Left lung (tissue), 10 donors: Measurements from ENCODE around the gene NEURL4. TPM values are rescaled to one million over a fixed set of nuclear protein-coding genes. Genes with fewer than 3 reads are reported as not detected.

ENCODE experiments used
- ATAC-seq: fragments of 200-7000 bp; cut with Tn5 transposase; one replicate; pipeline ENCODE4 v1.9.1; 2020; ENCODE audit warnings: moderate library complexity
- DNase-seq, 4 donors: peaks; one replicate each; pipeline ENCODE4 v3.0.0-alpha.2; 2013 to 2020
- H3K27ac ChIP-seq, 2 donors: fragments of 200-600 bp; sonication (generic) in 1 of 2; one replicate each; pipeline versions ENCODE4 v1.5.0 to v1.8.0; 2020 to 2021
- H3K27me3 ChIP-seq, 2 donors: fragments of 200-600 bp; sonication (generic) in 1 of 2; one replicate each; pipeline versions ENCODE4 v1.5.0 to v1.8.0; 2020 to 2021
- H3K36me3 ChIP-seq, 2 donors: fragments of 200-600 bp; sonication (generic) in 1 of 2; one replicate each; pipeline versions ENCODE4 v1.5.0 to v1.8.0; 2020 to 2021
- H3K4me1 ChIP-seq, 2 donors: fragments of 200-600 bp; one replicate each; pipeline ENCODE4 v1.8.0; 2021
- H3K4me3 ChIP-seq, 2 donors: fragments of 200-600 bp; sonication (generic) in 1 of 2; one replicate each; pipeline versions ENCODE4 v1.5.0 to v1.8.0; 2020 to 2021; ENCODE audit warnings: mild to moderate bottlenecking in 1 of 2
- H3K9me3 ChIP-seq, 2 donors: fragments of 200-600 bp; sonication (generic) in 1 of 2; one replicate each; pipeline versions ENCODE4 v1.5.0 to v1.8.0; 2020 to 2021
- CTCF ChIP-seq, 2 donors: fragments of 200-600 bp; sonication (generic) in 1 of 2; IDR thresholded peaks; one replicate each; pipeline versions ENCODE4 v1.5.0 to v1.8.0; 2021; ENCODE audit warnings: antibody characterized with exemption in 2 of 2
- intact Hi-C, 2 donors: fragments of 100-400 bp; cut with DNase I; formaldehyde crosslinking; loops; one replicate each; pipeline versions ENCODE4 v1.11.2 to v1.14.2; 2022
- polyA plus RNA-seq, 6 donors: library from polyadenylated mRNA; unstranded; fragments of 120-200 nt; gene quantifications; one replicate each; pipeline ENCODE4 v1.2.1, GENCODE V29; 2013; ENCODE audit not compliant: insufficient read length in 6 of 6
- total RNA-seq, 2 donors: library from RNA; stranded (reverse); fragmentation: NEBNext Ultra II Directional; extraction: Animal tissue kit (Norgen Biotek cat#: 25700); gene quantifications; one replicate each; pipeline ENCODE4 v1.2.1, GENCODE V29; 2021
- donor health status: DM: no; HTN: yes; CAD: no.
- donor health status: DM: no; HTN: no; CAD: no.

Gene NEURL4
- total and polyA plus RNA-seq, 8 donors: 22.2 to 36.8 (median 28.5) TPM

- Histone ChIP-seq H3K27me3 (no peaks in the 10 kb centered on the region), H3K27ac (peak overlapping the region; percentile 92 to 96), H3K9me3 (no peaks in the 10 kb centered on the region), H3K4me1 (peaks cover 17 to 45% of the 10 kb centered on the region in 2 donors), H3K4me3 (peak overlapping the region; percentile 79 to 86), H3K36me3 (peaks cover 3 to 80% of the 10 kb centered on the region in 2 donors)
- no peak for TF ChIP-seq CTCF (IDR thresholded peaks at IDR 0.05)
- ATAC-seq (peak; percentile 34), DNase-seq (no peak)
- intact Hi-C loops: no loop called here
These were observed 13.4 kb downstream of the NEURL4 start for GRCh38 chr17:7315570-7316235.

GRCh38 chr17:7314719-7315569 lies 14.2 kb downstream of the NEURL4 start, which contains the start of gene GPS2:
TSS of gene GPS2 (minus strand) at chr17:7315360. CDS start at chr17:7315052, 308 bp downstream.
- Histone ChIP-seq H3K9me3 (no peaks in the 10 kb centered on the region), H3K4me3 (peak within 1 kb of the TSS; percentile 79 to 86), H3K4me1 (peaks cover 20 to 52% of the 10 kb centered on the region in 2 donors), H3K27ac (peak within 1 kb of the TSS; percentile 92 to 96), H3K27me3 (no peaks in the 10 kb centered on the region), H3K36me3 (peaks cover 4 to 80% of the 10 kb centered on the region in 2 donors)
- no peak for TF ChIP-seq CTCF (IDR thresholded peaks at IDR 0.05)
- intact Hi-C loops: no loop called here
- peak; percentile 78 to 98 (median 92) for DNase-seq
- peak; percentile 94 for ATAC-seq

GRCh38 chr17:7313890-7314718 lies 15.0 kb downstream of the NEURL4 start:
- Histone ChIP-seq H3K4me1 (peaks cover 28 to 61% of the 10 kb centered on the region in 2 donors), H3K27ac (peak overlapping the region; percentile 92 to 96), H3K9me3 (no peaks in the 10 kb centered on the region), H3K36me3 (peaks cover 7 to 81% of the 10 kb centered on the region in 2 donors), H3K4me3 (peak overlapping the region; percentile 79 to 86), H3K27me3 (no peaks in the 10 kb centered on the region)
- intact Hi-C loops: no loop called here
- no peak for DNase-seq
- no peak for TF ChIP-seq CTCF (IDR thresholded peaks at IDR 0.05)
- ATAC-seq: no peak

GRCh38 chr17:7313088-7313889 lies 15.8 kb downstream of the NEURL4 start:
- Histone ChIP-seq H3K27me3 (no peaks in the 10 kb centered on the region), H3K4me3 (peak overlapping the region in 1 of 2 donors; percentile 79), H3K9me3 (no peaks in the 10 kb centered on the region), H3K27ac (no peak overlapping the region), H3K4me1 (peaks cover 32 to 65% of the 10 kb centered on the region in 2 donors), H3K36me3 (peaks cover 7 to 73% of the 10 kb centered on the region in 2 donors)
- ATAC-seq (no peak), DNase-seq (no peak)
- TF ChIP-seq CTCF (IDR thresholded peaks at IDR 0.05): peak in 1 of 2 donors; percentile 23
- intact Hi-C loops: no loop called here
